Measurements from ENCODE around the gene FBXW10.
"Not testable (repeated sequence)": the region's sequence is repeated elsewhere in the genome, so short reads cannot be mapped to it uniquely, and the experiment has no call there.

The FBXW10 gene, protein sequence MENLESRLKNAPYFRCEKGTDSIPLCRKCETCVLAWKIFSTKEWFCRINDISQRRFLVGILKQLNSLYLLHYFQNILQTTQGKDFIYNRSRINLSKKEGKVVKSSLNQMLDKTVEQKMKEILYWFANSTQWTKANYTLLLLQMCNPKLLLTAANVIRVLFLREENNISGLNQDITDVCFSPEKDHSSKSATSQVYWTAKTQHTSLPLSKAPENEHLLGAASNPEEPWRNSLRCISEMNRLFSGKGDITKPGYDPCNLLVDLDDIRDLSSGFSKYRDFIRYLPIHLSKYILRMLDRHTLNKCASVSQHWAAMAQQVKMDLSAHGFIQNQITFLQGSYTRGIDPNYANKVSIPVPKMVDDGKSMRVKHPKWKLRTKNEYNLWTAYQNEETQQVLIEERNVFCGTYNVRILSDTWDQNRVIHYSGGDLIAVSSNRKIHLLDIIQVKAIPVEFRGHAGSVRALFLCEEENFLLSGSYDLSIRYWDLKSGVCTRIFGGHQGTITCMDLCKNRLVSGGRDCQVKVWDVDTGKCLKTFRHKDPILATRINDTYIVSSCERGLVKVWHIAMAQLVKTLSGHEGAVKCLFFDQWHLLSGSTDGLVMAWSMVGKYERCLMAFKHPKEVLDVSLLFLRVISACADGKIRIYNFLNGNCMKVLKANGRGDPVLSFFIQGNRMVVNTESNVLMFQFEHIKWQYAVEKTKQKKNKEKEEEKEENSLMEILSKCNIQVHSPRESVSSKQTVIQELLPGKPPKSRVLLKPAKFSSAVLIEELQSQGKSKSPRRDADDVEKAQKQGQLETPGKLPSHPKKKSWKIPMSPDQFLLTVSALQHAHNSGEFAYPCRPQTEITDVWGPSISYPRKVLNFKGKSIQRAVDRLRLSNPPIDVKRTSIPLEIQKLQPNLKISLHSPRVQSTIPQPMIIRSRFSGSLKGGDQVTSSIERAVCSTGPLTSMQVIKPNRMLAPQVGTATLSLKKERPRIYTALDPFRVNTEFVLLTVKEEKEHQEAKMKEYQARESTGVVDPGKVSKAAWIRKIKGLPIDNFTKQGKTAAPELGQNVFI

GRCh38 chr17:18743699-18744421 is at the start of gene FBXW10:
Gene FBXW10 (plus strand): TSS chr17:18744054. CDS start chr17:18744245, 191 bp downstream.
- FAIRE-seq: not testable (repeated sequence)

DNA sequence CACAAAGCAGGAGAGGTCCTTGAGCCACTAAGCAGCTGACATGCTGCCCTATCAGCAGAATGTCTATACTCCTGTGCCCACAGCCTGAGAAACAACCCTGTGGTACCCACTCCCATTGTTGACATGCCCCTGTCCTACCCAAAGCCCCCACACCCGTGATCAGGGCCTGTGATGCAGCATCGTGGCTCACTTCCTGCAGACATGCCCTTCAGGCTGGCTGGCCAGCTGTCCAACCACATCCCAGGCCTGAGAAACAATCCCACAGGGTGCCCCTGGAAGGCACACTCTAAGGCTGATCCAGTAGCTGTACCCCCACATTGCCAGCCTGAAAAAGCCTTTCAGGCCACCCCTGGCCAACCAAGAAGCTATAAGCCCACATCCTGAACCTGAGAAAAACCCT is 48.7 kb upstream of the FBXW10 start:
- DNase-seq (ENCODE audit: low spot score); FAIRE-seq: not testable (repeated sequence)

More at GRCh38 chr17:18743699-18744421, at the start of gene FBXW10:
- not testable (repeated sequence) for DNase-seq (ENCODE audit: low spot score)

DNA sequence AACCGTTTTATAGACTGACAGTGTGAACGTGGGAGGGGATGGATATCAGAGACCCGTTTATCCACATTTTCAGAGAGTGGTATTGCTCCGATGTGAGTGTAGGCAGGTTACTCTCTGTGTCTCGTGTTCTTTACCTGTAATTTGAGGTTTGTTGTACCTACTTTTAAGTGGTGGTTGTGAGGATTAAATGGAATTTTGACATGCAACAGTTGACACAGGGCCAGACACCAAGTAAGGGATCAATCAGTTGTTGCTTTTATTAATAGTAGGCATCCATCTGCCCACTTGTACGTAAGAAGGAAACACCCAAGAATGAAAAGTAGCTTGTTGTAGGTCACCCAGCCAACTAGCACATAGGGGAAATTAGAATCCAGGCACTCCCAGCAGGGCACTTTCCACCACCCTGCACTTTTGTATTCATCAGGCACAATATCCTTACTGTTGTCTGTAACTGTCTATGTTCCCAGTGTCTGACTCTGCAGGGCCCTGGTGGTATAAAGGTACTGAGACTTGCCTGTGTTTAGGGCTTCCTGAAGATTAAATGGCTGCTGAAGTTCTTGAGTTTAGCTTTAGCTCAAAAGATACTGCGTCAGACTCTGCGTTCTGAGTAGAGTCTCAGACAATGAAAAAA is 45.3 kb upstream of the FBXW10 start:
- FAIRE-seq; DNase-seq (ENCODE audit: low spot score): not testable (repeated sequence)

DNA sequence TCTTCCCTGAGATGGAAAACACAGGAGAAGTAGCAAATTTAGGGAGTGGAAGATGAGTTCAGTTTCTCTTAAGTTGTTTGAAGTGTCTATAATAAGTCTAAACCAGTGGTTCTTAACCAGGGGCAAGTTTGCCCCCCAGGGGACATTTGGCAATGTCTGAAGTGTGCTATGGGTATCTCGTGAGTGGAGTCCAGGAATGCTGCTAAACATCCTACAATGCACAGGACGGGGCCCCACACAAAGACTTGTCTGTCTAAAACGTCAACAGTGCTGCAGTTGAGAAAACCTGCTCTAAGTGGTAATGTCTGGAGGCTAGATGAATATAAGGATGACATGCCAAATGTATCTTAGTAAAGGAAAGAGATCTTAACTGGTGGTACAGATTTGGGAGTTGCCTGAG is 37.9 kb upstream of the FBXW10 start:
- not testable (repeated sequence) for DNase-seq (ENCODE audit: low spot score); FAIRE-seq

DNA sequence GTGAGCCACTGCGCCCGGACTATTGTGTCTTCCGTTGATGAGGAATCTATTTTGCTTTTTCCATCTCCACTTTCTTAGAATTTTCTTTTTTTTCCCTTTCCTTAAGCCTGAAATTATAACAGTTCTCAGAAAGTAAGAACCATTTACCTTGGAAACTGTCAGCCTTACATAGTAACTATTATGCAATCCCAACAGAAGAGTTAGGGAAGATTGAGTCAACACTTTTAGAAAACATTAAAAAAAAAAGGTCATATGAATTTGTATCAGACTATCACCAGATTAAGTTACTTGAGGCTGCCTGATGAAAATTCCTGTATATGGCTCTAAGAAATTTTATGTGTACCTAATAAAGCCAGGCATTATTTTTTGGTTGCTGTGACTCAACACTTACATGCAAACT is 35.6 kb upstream of the FBXW10 start:
- DNase-seq (ENCODE audit: low spot score); FAIRE-seq: not testable (repeated sequence)

GRCh38 chr17:18712354-18712999 is 31.4 kb upstream of the FBXW10 start:
- DNase-seq (ENCODE audit: low spot score) (peak; percentile 13), FAIRE-seq (peak; percentile 80)

- DNase-seq (ENCODE audit: low spot score): peak; percentile 76
- FAIRE-seq: peak; percentile 75
These were observed 25.0 kb upstream of the FBXW10 start for GRCh38 chr17:18718643-18719427.

DNA sequence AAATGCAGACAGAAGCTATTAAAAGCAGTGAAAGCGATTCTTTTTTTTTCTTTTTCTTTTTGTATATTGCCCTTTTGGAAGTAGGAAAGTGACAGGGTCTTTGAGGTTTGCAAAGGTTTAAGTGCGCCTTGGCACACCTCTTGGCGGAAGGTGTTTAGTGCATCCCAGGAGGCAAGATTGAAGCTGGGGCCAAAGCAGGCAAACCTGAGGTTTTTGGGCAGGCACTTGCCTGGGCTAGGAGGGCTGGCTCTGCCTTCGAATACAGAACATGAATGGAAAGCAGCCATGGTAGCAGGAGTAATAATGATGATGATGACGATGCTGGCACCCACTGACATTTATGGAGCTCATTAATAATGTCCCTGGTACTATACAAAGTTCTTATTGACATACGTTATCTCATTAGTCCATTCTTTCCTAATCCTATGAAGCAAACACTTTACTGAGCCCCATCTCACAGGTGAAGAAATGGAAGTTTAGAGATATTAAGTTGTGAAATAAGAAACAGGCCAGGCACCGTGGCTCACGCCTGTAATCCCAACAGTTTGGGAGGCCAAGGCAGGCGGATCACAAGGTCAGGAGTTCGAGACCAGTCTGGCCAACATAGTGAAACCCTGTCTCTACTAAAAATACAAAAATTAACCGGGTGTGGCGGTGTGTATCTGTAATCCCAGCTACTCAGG is 24.3 kb upstream of the FBXW10 start:
- not testable (repeated sequence) for DNase-seq (ENCODE audit: low spot score); FAIRE-seq

DNA sequence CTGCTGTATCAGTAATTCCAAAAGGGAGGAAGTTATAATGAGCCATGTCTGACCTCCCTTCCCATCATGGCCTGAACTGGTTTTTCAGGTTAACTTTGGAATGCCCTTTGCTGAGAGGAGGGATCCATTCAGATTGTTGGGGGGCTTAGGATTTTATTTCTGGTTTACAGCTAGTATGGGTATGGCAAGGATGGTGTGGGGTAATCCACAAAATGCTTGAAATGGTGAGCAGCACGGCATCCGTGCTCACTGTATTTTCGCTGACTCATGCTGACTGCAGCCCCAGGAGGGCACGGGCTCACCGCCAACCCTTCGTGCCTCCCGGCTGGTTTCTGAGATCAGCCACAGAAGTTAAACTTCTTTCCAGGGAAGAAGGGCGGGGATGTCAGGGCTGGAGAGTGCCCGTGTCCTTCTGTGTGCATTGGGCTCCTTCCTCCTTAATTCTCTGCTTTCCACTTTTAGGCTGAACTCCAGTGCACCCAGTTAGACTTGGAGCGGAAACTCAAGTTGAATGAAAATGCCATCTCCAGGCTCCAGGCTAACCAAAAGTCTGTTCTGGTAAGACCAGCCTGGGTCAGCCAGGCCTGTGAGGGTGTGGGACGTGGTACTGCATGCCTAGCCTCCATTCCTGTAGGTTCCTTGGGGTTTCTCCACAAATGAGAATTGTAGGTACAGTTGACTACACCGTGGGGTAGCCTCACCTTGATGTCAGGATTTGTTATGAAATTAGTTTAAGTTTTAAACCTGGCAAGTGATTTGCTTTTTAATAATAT is 21.9 kb upstream of the FBXW10 start:
- FAIRE-seq; DNase-seq (ENCODE audit: low spot score): not testable (repeated sequence)

- not testable (repeated sequence) for FAIRE-seq
These were observed 21.2 kb upstream of the FBXW10 start for GRCh38 chr17:18722612-18723011.

GRCh38 chr17:18723509-18723908 is 20.3 kb upstream of the FBXW10 start:
- peak; percentile 13 for DNase-seq (ENCODE audit: low spot score)
- not testable (repeated sequence) for FAIRE-seq

More at GRCh38 chr17:18722612-18723011, 21.2 kb upstream of the FBXW10 start:
- DNase-seq (ENCODE audit: low spot score): not testable (repeated sequence)

GRCh38 chr17:18732438-18732837 is 11.4 kb upstream of the FBXW10 start:
- FAIRE-seq: peak; percentile 23

DNA sequence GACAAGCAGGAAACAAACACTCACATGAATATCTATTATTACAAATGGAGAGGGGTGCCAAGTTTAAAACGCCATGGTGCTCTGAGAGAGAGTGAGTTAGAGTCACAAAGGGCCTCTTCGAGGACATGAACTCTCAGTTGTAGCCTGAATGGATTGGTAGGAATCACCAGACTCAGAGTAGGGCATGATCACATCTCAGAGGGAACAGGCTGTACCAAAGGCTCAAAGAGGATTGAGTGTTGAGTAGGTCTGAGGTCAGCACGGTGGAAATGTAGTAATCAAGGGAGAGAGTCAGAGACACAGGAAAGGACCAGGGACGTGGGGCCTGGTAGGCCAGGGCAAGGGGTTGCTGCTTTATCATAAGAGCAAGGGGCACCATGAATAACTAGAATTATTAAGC is 10.5 kb upstream of the FBXW10 start:
- not testable (repeated sequence) for FAIRE-seq

More at GRCh38 chr17:18732438-18732837, 11.4 kb upstream of the FBXW10 start:
- not testable (repeated sequence) for DNase-seq (ENCODE audit: low spot score)

GRCh38 chr17:18739616-18740391 is 4.0 kb upstream of the FBXW10 start:
- not testable (repeated sequence) for DNase-seq (ENCODE audit: low spot score); FAIRE-seq

More for the DNA sequence above, 10.5 kb upstream of the FBXW10 start:
- DNase-seq (ENCODE audit: low spot score): not testable (repeated sequence)

DNA sequence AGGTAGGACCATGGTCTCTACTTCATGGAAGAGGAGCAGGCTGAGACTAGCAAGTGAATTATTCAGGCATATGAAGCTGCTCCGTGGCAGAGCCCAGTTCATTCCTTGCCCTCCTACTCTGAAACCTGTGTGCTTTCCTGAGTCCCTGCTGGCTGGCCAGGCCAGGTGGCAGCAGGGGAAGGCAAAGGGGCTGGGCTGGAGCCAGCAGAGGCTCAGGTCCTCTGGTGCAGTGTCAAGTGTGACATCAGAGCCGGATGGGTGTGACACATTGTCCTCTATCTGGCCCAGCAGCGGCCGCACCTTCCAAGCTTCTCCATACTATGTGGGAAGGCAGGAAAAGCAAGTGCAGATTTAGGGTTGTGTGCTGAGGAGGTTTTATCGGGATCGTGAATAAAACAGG is 2.6 kb upstream of the FBXW10 start:
- DNase-seq (ENCODE audit: low spot score); FAIRE-seq: not testable (repeated sequence)

- not testable (repeated sequence) for DNase-seq (ENCODE audit: low spot score); FAIRE-seq
These were observed 872 bp downstream of the FBXW10 start for GRCh38 chr17:18744726-18745125.
